Measurements from ENCODE around the gene SCFD2. TPM values are rescaled to one million over a fixed set of nuclear protein-coding genes. Genes with fewer than 3 reads are reported as not detected.

SCFD2 gene
- total RNA-seq, 4 donors from 2014 or later = 24.7 to 49.2 (median 33.9) TPM

- 91% methylated on average over 2 of the region's 2 CpGs for WGBS, 2 donors
- DNase-seq (ENCODE audit: low spot score in 2 of 2) = no peak
- TF ChIP-seq EP300 (IDR thresholded peaks at IDR 0.05) (no peak), POLR2A (IDR thresholded peaks at IDR 0.05) (no peak), CTCF (IDR thresholded peaks at IDR 0.05) (no peak)
These were observed 476.5 kb downstream of the SCFD2 start for GRCh38 chr4:52889354-52889753.

GRCh38 chr4:52884994-52885393, 480.9 kb downstream of the SCFD2 start:
- whole genome bisulfite sequencing, 2 donors = 73 to 89% methylated on average over 2 of the region's 2 CpGs
- H3K36me3 ChIP-seq = peaks cover 0 to 45% (median 0%) of the 10 kb centered on the region in 3 donors
- H3K4me1 ChIP-seq = no peaks in the 10 kb centered on the region
- H3K9me3 ChIP-seq = peaks cover 0 to 3% (median 0%) of the 10 kb centered on the region in 4 donors
- no peak for DNase-seq (ENCODE audit: low spot score in 2 of 2)
- no peak for TF ChIP-seq CTCF (IDR thresholded peaks at IDR 0.05)
- no peak overlapping the region for H3K27ac ChIP-seq
- H3K4me3 ChIP-seq = no peak overlapping the region
- H3K27me3 ChIP-seq = no peaks in the 10 kb centered on the region

More at GRCh38 chr4:52889354-52889753, 476.5 kb downstream of the SCFD2 start:
- H3K27ac ChIP-seq = no peak overlapping the region
- peaks cover 0 to 3% (median 0%) of the 10 kb centered on the region in 4 donors for H3K9me3 ChIP-seq
- no peak overlapping the region for H3K4me3 ChIP-seq
- H3K36me3 ChIP-seq = peaks cover 0 to 22% (median 0%) of the 10 kb centered on the region in 3 donors
- no peaks in the 10 kb centered on the region for H3K4me1 ChIP-seq
- H3K27me3 ChIP-seq = no peaks in the 10 kb centered on the region

GRCh38 chr4:52883707-52884669, 481.9 kb downstream of the SCFD2 start:
- Histone ChIP-seq H3K27ac (no peak overlapping the region), H3K4me1 (no peaks in the 10 kb centered on the region), H3K27me3 (no peaks in the 10 kb centered on the region), H3K36me3 (peaks cover 0 to 46% (median 0%) of the 10 kb centered on the region in 3 donors), H3K9me3 (peaks cover 0 to 3% (median 0%) of the 10 kb centered on the region in 4 donors), H3K4me3 (no peak overlapping the region)
- no peak for TF ChIP-seq POLR2A (IDR thresholded peaks at IDR 0.05)
- TF ChIP-seq CTCF (IDR thresholded peaks at IDR 0.05) = no peak
- no peak for TF ChIP-seq EP300 (IDR thresholded peaks at IDR 0.05)
- WGBS, 2 donors = 90 to 92% methylated on average over 4 of the region's 4 CpGs
- DNase-seq (ENCODE audit: low spot score in 2 of 2) = no peak

- TF ChIP-seq CTCF (IDR thresholded peaks at IDR 0.05) = no peak
- TF ChIP-seq EP300 (IDR thresholded peaks at IDR 0.05) = no peak
- TF ChIP-seq POLR2A (IDR thresholded peaks at IDR 0.05) = no peak
- no peaks in the 10 kb centered on the region for H3K27me3 ChIP-seq
- 66 to 70% methylated on average over 4 of the region's 4 CpGs for WGBS, 2 donors
These were observed 482.7 kb downstream of the SCFD2 start for GRCh38 chr4:52883183-52883621.

GRCh38 chr4:52880994-52881393, 484.9 kb downstream of the SCFD2 start:
- no peaks in the 10 kb centered on the region for H3K4me1 ChIP-seq
- 72 to 79% methylated on average over 1 of the region's 1 CpG for WGBS, 2 donors

More at GRCh38 chr4:52883183-52883621, 482.7 kb downstream of the SCFD2 start:
- peaks cover 0 to 49% (median 0%) of the 10 kb centered on the region in 3 donors for H3K36me3 ChIP-seq
- H3K9me3 ChIP-seq = peaks cover 0 to 3% (median 0%) of the 10 kb centered on the region in 4 donors
- no peak for DNase-seq (ENCODE audit: low spot score in 2 of 2)
- H3K4me3 ChIP-seq = no peak overlapping the region
- H3K27ac ChIP-seq = no peak overlapping the region
- H3K4me1 ChIP-seq = no peaks in the 10 kb centered on the region

More at GRCh38 chr4:52880994-52881393, 484.9 kb downstream of the SCFD2 start:
- Histone ChIP-seq H3K27ac (no peak overlapping the region), H3K9me3 (no peaks in the 10 kb centered on the region), H3K4me3 (no peak overlapping the region), H3K36me3 (peaks cover 0 to 37% (median 0%) of the 10 kb centered on the region in 3 donors), H3K27me3 (no peaks in the 10 kb centered on the region)
- no peak for DNase-seq (ENCODE audit: low spot score in 2 of 2)
- no peak for TF ChIP-seq CTCF (IDR thresholded peaks at IDR 0.05)
- TF ChIP-seq POLR2A (IDR thresholded peaks at IDR 0.05) = no peak
- TF ChIP-seq EP300 (IDR thresholded peaks at IDR 0.05) = no peak
